GM19025 (cell line): ENCODE data around the gene PRKG1.
"Not testable (repeated sequence)": the region's sequence is repeated elsewhere in the genome, so short reads cannot be mapped to it uniquely, and the experiment has no call there.

ENCODE experiments used
- ATAC-seq: cut with Tn5 transposase; IDR thresholded peaks from one replicate; pipeline ENCODE4 v1.9.1; 2021; ENCODE audit warnings: mild to moderate bottlenecking, low read depth, moderate library complexity; ENCODE audit not compliant: unreplicated experiment

Gene PRKG1

DNA sequence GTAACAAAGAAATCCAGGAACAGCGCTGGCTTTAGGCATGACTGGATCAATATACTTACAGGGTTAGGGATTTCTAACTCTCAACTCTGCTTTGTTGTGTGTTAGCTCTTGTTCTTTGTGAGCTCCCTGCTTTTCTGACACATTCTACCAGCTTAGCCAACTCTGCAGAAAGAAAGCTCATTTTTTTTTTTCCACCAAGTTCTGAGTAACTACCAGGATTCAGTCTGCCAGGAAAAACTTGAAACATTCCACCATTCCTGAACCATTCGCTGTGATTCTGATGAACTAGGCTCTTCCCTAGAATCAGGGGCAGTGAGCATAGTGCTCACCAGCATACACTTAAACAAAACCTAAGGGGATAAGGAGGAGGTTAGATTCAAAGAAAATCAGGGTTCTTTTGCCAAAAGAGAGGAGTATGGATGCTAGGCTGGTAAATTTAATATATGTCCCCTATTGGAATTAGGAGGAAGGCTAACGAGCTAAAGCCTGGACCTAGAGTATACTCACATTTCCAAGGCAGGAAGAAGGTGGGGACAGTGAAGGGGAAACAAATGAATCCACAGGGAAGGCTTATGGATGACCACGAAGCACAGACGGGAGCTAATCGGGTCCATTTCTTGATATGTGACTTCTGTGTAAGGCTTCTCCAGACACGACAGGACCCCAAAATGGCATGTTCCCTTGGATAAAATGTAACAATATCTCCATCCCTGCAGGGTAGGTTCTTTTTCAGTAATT, 183.4 kb downstream of the PRKG1 start:
- ATAC-seq, result no peak

DNA sequence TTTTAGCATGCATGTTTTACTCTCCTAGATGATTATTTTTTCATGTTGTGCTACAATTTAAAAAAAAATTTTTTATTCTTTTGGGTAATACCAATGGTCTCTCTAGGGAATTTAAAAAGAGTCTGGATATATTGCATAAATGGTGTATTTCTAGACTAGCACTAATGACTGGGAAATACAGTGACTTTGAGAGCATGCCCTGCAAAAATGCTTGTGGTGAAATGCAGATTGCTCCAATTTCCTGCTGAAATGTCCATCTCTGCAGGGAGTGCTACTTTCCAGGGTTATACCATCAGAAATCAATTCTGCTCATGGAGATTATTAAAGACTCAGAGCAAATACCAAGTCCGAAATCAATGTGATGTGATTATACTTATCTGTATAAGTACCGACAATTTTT, 186.1 kb downstream of the PRKG1 start:
- ATAC-seq, result no peak

DNA sequence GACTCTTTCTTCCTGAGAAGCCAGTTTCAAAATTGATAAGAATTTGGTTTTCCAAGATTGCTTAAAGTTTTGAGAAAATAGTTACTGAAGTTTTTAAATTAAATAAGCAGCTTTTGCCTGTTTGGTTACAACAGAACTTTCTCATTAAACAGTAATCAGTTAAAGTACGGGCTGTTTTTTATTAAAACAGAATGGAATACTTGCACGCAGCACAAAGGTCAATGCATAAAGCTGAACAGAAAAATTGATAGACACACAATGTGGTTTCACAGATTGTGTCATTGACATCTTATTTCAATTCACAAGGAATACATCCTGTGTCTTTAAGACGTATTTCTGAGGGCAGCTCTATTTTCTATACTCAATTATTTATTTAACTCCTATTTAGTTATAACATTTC, 192.2 kb downstream of the PRKG1 start:
- no peak for ATAC-seq

DNA sequence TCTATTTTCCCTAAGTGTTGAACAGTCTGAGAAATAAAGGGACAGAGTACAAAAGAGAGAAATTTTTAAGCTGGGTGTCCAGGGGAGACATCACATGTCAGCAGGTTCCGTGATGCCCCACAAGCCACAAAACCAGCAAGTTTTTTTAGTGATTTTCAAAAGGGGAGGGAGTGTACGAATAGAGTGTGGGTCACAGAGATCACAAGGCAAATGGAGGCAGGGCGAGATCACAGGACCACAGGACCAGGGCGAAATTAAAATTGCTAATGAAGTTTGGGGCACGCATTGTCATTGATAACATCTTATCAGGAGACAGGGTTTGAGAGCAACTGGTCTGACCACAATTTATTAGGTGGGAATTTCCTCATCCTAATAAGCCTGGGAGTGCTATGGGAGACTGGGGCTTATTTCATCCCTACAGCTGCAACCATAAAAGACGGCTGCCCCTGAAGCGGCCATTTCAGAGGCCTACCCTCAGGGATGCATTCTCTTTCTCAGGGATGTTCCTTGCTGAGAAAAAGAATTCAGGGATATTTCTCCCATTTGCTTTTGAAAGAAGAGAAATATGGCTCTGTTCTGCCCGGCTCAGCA, 193.8 kb downstream of the PRKG1 start:
- not testable (repeated sequence) for ATAC-seq

DNA sequence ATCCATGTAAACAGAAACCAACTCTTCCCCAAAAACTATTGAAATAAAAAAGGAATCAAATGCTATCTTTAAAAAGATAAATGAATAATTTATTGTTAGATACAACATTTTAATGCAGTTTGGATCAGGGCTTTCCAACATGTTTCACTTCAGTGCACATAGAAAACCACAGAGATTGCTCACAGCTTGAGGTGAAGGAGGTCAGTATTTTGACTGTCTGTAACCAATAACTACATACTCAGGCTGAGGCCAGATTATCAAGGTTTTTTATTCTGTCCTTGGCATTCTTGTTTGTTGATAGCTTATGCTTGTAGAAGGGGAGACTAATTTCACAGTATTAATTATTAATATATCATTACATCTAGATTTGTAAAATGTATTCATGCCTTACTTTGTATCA, 195.5 kb downstream of the PRKG1 start:
- no peak for ATAC-seq

DNA sequence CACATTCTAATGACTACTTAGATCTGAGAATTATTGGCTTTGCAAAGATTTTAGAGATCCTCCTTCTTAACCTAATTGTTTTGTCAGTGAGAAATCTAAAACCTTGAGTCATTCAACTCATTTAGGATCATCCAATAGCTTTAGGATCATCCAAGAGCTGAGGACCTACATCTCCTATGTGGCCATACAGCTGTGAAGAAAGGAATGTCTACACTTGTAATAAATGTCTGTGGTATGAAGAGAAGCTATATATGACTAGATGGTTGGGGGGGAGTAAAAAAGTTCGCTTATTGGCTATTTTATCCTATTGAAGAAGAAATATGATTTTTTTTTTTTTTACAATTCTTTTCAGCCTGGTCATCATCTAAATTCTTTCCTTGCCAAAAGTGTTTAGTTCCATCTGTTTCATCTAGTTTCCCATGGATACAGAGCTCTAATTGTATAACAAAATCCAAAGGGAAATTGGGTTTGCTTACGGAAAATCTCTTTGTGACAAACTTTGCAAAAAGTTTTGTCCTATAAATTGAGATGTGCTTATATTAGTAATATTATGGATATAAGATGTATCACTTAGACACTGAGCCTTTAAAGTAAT, 196.7 kb downstream of the PRKG1 start:
- no peak for ATAC-seq

DNA sequence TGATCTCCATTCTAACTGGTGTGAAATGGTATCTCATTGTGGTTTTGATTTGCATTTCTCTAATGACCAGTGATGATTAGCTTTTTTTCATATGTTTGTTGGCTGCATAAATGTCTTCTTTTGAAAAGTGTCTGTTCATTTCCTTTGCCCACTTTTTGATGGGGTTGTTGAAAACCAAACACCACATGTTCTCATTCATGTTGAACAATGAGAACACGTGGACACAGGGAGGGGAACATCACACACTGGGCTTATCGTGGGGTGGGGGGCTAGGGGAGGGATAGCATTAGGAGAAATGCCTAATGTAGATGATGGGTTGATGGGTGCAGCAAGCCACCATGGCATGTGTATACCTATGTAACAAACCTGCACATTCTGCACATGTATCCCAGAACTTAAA, 197.8 kb downstream of the PRKG1 start:
- not testable (repeated sequence) for ATAC-seq

DNA sequence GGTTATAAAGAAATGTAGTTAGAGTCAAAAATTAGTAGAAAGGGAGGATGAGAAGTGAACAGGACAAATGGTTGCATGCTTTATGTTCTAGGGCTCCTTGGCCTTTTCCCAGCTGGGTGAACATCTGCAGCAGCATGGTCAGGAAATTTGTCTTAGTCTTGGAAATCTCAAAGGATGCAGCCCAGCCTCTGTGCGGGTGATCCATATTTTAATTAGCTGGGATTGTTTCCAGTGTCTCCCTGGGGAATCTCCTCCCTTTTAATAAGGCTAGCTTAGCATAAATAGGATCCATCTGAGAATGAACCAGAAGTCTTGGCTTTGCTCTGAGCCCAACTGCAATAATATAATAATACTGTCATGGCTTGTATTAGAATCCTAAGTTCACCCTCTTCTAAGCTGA, 198.3 kb downstream of the PRKG1 start:
- no peak for ATAC-seq

DNA sequence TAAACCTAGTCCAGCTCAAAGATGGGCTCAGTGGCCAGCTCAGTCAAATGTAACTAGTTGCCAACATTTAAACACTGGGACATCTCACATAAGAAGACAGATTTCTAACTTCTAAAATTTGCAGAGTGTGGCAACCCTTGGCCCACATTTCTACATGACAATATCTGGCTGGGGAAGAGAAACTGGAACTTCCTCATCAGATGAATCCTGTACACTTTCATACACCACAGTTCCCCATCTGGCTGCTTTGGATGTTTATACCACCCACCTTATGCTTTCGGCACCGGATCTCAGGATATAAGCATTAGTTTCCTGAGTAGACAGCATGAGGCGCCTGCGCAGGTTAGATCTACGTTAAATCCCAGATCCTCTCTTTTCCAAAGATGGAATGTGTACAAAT, 199.3 kb downstream of the PRKG1 start:
- ATAC-seq, result no peak

DNA sequence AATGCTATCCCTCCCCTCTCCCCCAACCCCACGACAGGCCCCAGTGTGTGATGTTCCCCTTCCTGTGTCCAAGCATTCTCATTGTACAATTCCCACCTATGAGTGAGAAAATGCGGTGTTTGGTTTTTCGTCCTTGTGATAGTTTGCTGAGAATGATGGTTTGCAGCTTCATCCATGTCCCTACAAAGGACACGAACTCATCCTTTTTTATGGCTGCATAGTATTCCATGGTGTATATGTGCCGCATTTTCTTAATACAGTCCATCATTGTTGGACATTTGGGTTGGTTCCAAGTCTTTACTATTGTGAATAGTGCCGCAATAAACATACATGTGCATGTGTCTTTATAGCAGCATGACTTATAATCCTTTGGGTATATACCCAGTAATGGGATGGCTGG, 201.8 kb downstream of the PRKG1 start:
- not testable (repeated sequence) for ATAC-seq

DNA sequence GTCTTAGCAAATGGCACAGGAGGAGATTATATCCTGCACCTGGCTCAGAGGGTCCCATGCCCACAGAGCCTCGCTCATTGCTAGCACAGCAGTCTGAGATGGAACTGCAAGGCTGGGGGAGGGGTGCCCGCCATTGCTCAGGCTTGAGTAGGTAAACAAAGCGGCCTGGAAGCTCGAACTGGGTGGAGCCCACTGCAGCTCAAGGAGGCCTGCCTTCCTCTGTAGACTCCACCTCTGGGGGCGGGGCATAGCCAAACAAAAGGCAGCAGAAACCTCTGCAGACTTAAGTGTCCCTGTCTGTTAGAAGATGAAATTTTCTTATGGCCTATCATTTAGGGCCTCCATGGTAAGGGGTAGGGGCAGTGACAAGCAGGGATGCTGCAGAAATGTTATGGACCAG, 207.1 kb downstream of the PRKG1 start:
- ATAC-seq, result not testable (repeated sequence)

DNA sequence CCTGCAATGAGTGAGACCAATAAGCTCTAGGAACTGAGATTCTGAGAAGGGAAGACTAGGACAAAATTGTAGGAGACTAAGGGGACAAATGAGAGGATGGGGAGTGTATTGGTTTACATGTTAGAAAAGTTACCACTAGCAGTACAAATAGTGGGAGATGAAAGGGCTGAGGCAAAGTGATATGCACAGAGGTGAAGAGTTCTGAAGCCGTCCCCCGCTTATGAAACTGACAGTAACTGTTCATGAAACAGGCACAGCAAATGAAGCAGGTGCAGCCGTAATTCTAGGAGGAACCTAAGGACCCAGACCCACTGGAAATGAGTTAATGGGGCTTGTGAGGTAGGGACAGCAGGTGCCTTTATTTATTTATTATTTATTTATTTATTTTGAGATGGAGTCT, 211.3 kb downstream of the PRKG1 start:
- no peak for ATAC-seq

DNA sequence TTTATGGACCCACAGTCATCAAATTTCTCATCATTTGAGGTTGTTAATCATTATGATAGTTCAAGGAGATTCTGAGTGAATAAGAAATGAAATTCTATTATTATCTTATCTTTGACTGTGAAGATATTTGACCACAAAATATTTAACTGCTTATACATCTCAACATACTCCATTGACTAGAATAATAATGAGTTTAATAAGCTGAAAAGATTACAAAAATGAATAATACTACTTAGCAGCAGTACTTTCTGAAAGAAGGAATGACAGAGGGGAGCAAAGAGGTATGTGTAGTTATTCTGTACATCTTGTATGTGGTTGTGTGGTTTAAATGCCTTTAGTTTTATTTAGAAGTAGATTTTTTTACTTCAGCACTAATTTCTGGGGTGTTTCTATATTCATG, 214.2 kb downstream of the PRKG1 start:
- ATAC-seq, result no peak

DNA sequence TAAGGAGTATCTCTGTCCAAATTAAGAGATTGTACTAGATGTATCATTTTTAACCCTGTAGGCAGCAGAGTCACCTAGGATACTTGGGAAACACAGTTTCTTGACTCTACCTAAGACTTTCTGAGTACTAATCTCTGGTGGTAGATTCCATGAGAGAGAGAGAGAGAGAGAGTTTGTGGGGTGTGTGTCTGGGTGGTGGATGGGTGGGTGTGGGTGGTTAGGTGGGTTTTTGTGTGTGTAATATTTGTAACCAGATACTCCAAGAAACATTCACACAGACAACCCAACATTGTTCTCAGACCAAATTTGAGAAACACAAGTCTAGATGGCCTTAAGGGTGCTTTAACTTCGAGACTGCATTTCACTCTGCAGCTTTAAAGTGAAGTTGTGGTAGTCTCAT, 215.2 kb downstream of the PRKG1 start:
- ATAC-seq, result no peak

DNA sequence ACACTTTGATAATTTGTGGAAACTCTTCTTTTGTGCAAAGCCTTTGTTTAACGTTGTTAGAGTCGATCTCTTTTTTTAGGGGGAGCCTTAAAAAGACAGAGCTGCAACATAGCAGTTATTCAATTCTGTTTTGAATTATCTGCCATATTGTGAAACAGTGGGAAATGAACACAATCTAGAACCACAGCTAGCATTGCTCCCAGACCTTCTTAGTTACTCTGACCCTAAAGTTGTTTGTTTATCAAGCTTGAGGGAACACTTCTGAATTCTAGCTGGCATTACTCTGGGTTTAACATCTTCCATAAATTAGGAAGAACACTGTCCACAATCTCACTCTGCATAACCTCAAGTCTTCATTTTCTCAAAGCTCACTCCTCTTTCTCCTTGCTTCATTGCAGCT, 217.7 kb downstream of the PRKG1 start:
- ATAC-seq, result no peak

DNA sequence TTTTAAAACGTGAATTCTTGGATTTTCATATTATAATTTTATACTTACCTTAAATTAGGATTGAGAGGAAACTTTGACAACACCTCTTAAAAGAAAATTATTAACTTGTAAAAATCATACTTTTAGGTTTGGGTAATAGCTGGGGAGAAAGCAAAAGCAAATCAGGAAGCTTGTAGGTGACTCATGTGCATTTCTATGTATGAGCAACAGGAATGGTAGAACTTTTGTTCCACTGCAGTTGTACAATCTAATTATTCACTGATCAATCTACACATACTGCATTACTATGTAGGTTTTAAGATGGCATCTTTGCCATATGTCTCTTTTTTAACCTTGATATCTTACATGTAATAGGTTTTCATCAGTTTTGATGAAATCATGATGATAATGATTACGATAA, 223.2 kb downstream of the PRKG1 start:
- no peak for ATAC-seq

DNA sequence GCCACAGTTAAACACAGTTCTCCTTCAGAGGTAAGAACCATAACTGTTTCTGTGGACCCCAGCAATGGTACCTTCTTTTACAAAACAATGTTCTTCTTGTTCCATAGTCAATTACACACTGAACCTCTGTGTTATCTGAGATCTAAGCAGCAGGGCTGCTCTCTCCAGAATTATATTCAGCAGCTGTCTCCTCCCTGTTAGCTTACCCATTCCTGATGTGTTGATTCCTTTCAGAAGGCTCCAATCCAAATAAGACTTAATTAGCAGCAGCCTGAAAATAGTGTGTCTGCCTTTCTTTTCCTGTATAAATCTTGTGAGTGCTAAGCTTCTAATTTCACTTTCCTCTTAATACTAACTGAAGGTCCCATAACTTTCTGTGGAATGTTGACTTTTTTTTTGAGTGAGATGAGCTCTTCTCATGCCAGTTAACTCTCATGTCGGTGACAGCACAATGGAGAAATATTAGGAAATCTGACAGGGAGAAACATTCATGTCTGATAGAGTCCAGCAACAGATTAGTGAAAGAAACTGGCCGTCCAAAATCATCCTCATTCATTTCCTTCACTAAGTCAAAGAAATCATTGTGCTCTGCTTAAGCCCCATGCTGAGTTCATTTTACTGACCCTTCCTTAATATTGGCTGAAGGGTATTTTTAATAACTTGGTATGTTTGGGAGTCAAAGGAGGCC, 226.5 kb downstream of the PRKG1 start:
- no peak for ATAC-seq

DNA sequence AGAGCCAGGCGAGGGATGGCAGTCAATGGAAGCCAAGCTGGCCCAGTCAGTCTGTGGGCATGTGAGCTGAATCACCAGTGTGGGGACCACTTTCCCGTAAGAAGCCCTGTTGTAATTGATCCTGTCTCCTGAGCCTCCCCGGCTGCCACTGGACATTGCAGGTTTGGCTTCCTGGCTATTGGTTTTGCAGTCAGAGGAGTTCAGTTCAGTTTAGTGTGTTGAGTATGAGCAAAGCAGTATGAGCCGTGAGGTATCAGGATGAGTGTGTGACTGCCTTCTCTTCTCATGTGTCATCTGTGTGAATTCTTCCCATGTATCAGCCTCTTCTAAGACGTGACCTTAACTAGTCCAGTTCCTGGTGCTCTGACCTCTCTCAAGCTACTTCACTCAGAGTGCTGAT, 227.4 kb downstream of the PRKG1 start:
- ATAC-seq, result no peak

DNA sequence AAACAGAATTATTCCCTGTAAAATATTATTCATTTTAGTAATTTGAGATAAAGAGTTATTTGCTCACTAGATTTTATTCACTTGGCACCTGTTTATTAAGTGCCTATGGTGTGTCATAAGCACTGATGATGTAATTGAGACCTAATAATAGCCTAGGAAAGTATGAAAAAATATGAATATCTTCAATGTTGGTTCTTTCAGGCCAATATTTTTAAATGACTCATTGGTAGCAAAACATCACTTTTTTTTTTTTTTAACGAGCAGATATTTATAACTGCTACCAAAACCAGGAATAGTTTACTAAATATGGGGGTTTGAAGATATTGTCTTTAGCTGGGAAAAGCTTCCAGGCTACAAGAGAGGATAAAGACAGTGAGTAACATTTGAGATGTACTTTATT, 228.0 kb downstream of the PRKG1 start:
- no peak for ATAC-seq

DNA sequence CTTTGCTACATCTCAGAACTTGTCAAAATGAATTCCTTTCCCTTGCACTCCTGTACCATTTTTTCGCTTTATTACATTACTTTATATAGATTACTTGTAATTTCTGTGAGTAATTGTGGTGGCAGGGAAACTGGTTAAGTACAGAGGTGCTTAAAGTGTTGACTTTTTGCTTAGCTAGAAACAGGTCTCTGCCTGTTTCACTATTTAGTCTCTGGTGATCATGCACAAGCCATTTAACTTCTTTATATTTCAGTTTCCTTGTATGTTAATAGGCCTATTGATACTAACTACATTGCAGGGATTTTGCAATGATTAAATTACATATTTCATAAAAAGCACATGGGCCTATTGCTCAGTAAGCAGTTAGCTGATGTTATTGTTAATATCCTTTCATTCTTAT, 233.8 kb downstream of the PRKG1 start:
- no peak for ATAC-seq

DNA sequence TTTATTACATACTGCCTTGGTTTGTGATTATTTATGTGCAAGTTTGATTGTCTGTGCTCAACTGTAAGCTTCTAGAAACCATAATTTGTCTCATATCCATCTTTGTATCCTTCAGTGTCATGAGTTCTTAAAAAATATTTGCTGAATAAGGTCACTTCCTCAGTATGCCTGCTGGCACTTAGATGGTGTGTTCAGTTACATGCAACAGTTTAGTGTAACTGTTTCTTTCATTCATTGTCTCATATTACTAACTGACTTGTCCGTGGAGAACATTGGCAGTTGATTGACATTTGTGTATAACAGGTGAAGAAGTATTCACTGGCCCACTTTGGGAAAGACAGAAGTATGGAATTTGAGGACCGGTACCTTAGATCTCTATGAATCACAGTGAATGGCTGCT, 236.9 kb downstream of the PRKG1 start:
- no peak for ATAC-seq

DNA sequence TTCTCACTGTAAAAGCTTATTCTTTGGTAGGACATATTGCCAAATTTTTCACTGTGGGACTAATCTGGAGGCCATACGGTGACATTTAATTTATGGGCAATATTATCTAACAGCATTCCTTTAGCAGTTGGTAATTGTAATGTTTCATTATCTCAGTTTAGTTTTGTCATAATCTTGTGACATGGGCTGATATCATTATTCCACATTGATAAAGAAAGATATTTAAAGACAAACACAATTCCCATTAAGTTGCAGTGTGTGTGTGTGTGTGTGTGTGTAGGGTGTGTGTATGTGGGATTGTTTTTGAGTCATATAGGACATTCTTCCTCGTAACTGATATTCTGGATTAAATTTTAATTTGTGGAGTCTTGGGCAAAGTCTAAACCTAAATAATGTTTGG, 238.5 kb downstream of the PRKG1 start:
- ATAC-seq, result no peak
